ENCODE results near the gene GIMAP5. TPM values are rescaled to one million over a fixed set of nuclear protein-coding genes. Genes with fewer than 3 reads are reported as not detected.

Gene GIMAP5
- total and polyA plus RNA-seq, 2 donors (not counting 3 experiments of a cell fraction or from before 2014, with no cell fraction given), result 0.44 to 18.9 TPM

- no TSS peak for BruUV-seq (replicated peaks)
- intact Hi-C loops (cut with micrococcal nuclease) (no loop called here), dilution Hi-C loops (cut with MboI; ENCODE audit: extremely low pct_ligation_motif_present, low sequenced_read_pairs) (no loop called here)
- Histone ChIP-seq H2AFZ (ENCODE audit: low read depth, low read length) (no peak overlapping the region), H3K9me3 (replicated peaks; ENCODE audit: control insufficient read depth, insufficient read depth, low read length) (no peaks in the 10 kb centered on the region), H3K9me1 (replicated peaks; ENCODE audit: control insufficient read depth, extremely low read depth, insufficient read depth, low read length) (no peaks in the 10 kb centered on the region), H3K79me2 (ENCODE audit: control insufficient read depth, insufficient read depth, low read length) (no peaks in the 10 kb centered on the region), H3K27ac (ENCODE audit: insufficient read depth, low read depth, low read length) (no peak overlapping the region), H3K36me3 (ENCODE audit: control insufficient read depth in 2 of 2, extremely low read depth in 1 of 2, insufficient read depth in 2 of 2, low read length in 2 of 2) (no peaks in the 10 kb centered on the region), H3K27me3 (ENCODE audit: control insufficient read depth in 2 of 2, insufficient read depth in 2 of 2, low read length in 2 of 2) (no peaks in the 10 kb centered on the region), H3K4me1 (ENCODE audit: control insufficient read depth, extremely low read depth, insufficient read depth, low read length) (peaks cover 10% of the 10 kb centered on the region), H3K4me2 (ENCODE audit: insufficient read depth, low read length) (no peak overlapping the region), H3K4me3 (replicated peaks in 1 of 3; ENCODE audit: insufficient read depth in 1 of 3, low read depth in 1 of 3, low read length in 3 of 3) (no peak overlapping the region), H3K9ac (replicated peaks; ENCODE audit: extremely low read depth, insufficient read depth, low read length) (no peak overlapping the region), H4K20me1 (replicated peaks; ENCODE audit: control insufficient read depth, extremely low read depth, insufficient read depth, low read length) (no peaks in the 10 kb centered on the region)
- POLR2A ChIA-PET, result no interaction called here
- no peak for FAIRE-seq
- TF ChIP-seq POLR2A (IDR thresholded peaks at IDR 0.05; ENCODE audit: low read depth, low read length), result no peak
- TF ChIP-seq GATA2 (IDR thresholded peaks at IDR 0.05; ENCODE audit: insufficient read depth, insufficient read length, low read depth, low read length), result no peak
- TF ChIP-seq MYC (IDR thresholded peaks at IDR 0.05; ENCODE audit: low read depth, low read length), result no peak
- TF ChIP-seq JUN (IDR thresholded peaks at IDR 0.05; ENCODE audit: borderline replicate concordance, insufficient read depth, insufficient read length, low read depth), result no peak
- TF ChIP-seq POLR2AphosphoS5 (IDR thresholded peaks at IDR 0.05; ENCODE audit: insufficient read depth, low read depth, low read length), result no peak
- TF ChIP-seq CTCF (IDR thresholded peaks at IDR 0.05; ENCODE audit: extremely low read depth in 1 of 2, insufficient read depth in 1 of 2, low read depth in 1 of 2, low read length in 2 of 2), result no peak
- no peak for TF ChIP-seq EZH2 (IDR thresholded peaks at IDR 0.05; ENCODE audit: borderline replicate concordance, low read depth, low read length, severe bottlenecking)
- no peak for TF ChIP-seq MAX (IDR thresholded peaks at IDR 0.05; ENCODE audit: insufficient read depth, insufficient read length)
- TF ChIP-seq FOS (IDR thresholded peaks at IDR 0.05; ENCODE audit: borderline replicate concordance, insufficient read depth, low read length), result no peak
- CTCF ChIA-PET, result interaction anchor here (0.8 to 1.0 kb wide), 2 partner anchors 10 to 46 kb away, joined by 3 read pairs; no protein-coding TSS in a partner anchor
- DNase-seq (ENCODE audit: low read depth, low spot score), result no peak
Measured at GRCh38 chr7:150732786-150733481, 4.3 kb upstream of the GIMAP5 start.

Data from endothelial cell of umbilical vein (primary cell).